Activated effector memory CD4-positive, alpha-beta T cell treated with Interleukin-2 at 50 U/mL for 16 hours (primary cell): ENCODE data around the gene PREPL.
"Not testable (repeated sequence)": the region's sequence is repeated elsewhere in the genome, so short reads cannot be mapped to it uniquely, and the experiment has no call there.

Experiments
- DNase-seq: peaks from one replicate; pipeline ENCODE4 v3.0.0-alpha.2; 2020

Gene PREPL

GRCh38 chr2:44347526-44347925 lies 13.8 kb downstream of the PREPL start:
- DNase-seq = no peak

GRCh38 chr2:44342854-44343253 lies 18.4 kb downstream of the PREPL start:
- no peak for DNase-seq

GRCh38 chr2:44335806-44336538 lies 25.3 kb downstream of the PREPL start:
- DNase-seq = no peak

GRCh38 chr2:44333994-44334393 lies 27.3 kb downstream of the PREPL start:
- DNase-seq = no peak

- DNase-seq = no peak
Measured at GRCh38 chr2:44330801-44331200, 30.5 kb downstream of the PREPL start.

- DNase-seq = no peak
Measured at GRCh38 chr2:44329343-44329742, 32.0 kb downstream of the PREPL start.

GRCh38 chr2:44328750-44329149 lies 32.5 kb downstream of the PREPL start:
- DNase-seq = no peak

GRCh38 chr2:44326548-44327264 lies 34.6 kb downstream of the PREPL start:
- no peak for DNase-seq

GRCh38 chr2:44325897-44326296 lies 35.4 kb downstream of the PREPL start:
- no peak for DNase-seq

- DNase-seq = no peak
Measured at GRCh38 chr2:44324971-44325426, 36.3 kb downstream of the PREPL start.

- no peak for DNase-seq
Measured at GRCh38 chr2:44321360-44321759, 39.9 kb downstream of the PREPL start.

GRCh38 chr2:44320832-44321231 lies 40.5 kb downstream of the PREPL start:
- DNase-seq = no peak

- DNase-seq = no peak
Measured at GRCh38 chr2:44315945-44316344, 45.3 kb downstream of the PREPL start.

GRCh38 chr2:44314362-44314761 lies 46.9 kb downstream of the PREPL start:
- no peak for DNase-seq

GRCh38 chr2:44310287-44310686 lies 51.0 kb downstream of the PREPL start:
- DNase-seq = no peak

GRCh38 chr2:44305882-44306281 lies 55.4 kb downstream of the PREPL start:
- no peak for DNase-seq

GRCh38 chr2:44304258-44304657 lies 57.0 kb downstream of the PREPL start:
- DNase-seq = no peak

GRCh38 chr2:44303766-44304165 lies 57.5 kb downstream of the PREPL start:
- DNase-seq = not testable (repeated sequence)

- no peak for DNase-seq
Measured at GRCh38 chr2:44301111-44301510, 60.2 kb downstream of the PREPL start.

GRCh38 chr2:44299635-44300034 lies 61.7 kb downstream of the PREPL start:
- no peak for DNase-seq

- no peak for DNase-seq
Measured at GRCh38 chr2:44297431-44297830, 63.9 kb downstream of the PREPL start.

- no peak for DNase-seq
Measured at GRCh38 chr2:44296653-44297052, 64.6 kb downstream of the PREPL start.

- DNase-seq = no peak
Measured at GRCh38 chr2:44295633-44296359, 65.5 kb downstream of the PREPL start.

GRCh38 chr2:44295113-44295512 lies 66.2 kb downstream of the PREPL start:
- no peak for DNase-seq
